HL-60/S4 treated with retinoic acid at 250 ng/mL for 4 days and 3 days (cell line): ENCODE results near the gene FADS6.

Source experiments
- in situ Hi-C: fragments of 300-500 bp; cut with MboI; formaldehyde crosslinking; loops from 2 replicates; pipeline ENCODE4 v1.7.0; 2022; ENCODE audit warnings: low sequenced_read_pairs

Gene FADS6

GRCh38 chr17:74836191-74836590, 57.2 kb downstream of the FADS6 start:
- in situ Hi-C loops: no loop called here

- in situ Hi-C loops: no loop called here
These were observed 59.7 kb downstream of the FADS6 start for GRCh38 chr17:74833501-74834377.

- in situ Hi-C loops: no loop called here
These were observed 61.0 kb downstream of the FADS6 start for GRCh38 chr17:74832421-74832820.

- in situ Hi-C loops: no loop called here
These were observed 61.8 kb downstream of the FADS6 start for GRCh38 chr17:74831444-74832146.

GRCh38 chr17:74830861-74831260, 62.6 kb downstream of the FADS6 start:
- in situ Hi-C loops: no loop called here

GRCh38 chr17:74827800-74828199, 65.6 kb downstream of the FADS6 start:
- in situ Hi-C loops: no loop called here
